ENCODE results near the gene LIPC. TPM values are rescaled to one million over a fixed set of nuclear protein-coding genes. Genes with fewer than 3 reads are reported as not detected.

LIPC gene
- total and polyA plus RNA-seq, 8 donors = 0.11 to 1.0 (median 0.60) TPM

DNA sequence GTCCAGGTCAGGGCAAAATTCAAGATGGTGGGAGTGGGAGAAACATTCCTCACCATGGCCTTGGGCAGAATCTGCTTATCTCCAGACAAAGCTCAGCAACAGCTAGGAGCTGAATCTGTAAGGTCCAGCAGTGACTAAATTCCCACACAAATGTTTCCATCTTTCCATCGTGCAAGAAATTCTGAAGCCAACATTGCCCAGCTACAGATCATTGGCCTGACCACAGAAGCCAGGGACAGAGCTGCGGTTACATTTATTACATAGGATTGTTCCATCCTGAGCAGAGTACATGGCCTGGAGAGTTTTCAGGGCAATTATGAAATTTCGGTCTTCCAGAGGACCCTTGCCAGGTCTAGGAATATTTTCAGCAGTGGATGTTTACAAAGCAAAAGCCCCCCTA, 100.3 kb downstream of the LIPC start:
- H3K36me3 ChIP-seq = no peaks in the 10 kb centered on the region
- no peaks in the 10 kb centered on the region for H3K9me3 ChIP-seq
- peaks cover 0 to 9% of the 10 kb centered on the region in 2 donors for H3K4me1 ChIP-seq
- H3K4me3 ChIP-seq = no peak overlapping the region
- no peak overlapping the region for H3K27ac ChIP-seq
- intact Hi-C loops (cut with DNase I) = no loop called here
- TF ChIP-seq, protein P1, sequence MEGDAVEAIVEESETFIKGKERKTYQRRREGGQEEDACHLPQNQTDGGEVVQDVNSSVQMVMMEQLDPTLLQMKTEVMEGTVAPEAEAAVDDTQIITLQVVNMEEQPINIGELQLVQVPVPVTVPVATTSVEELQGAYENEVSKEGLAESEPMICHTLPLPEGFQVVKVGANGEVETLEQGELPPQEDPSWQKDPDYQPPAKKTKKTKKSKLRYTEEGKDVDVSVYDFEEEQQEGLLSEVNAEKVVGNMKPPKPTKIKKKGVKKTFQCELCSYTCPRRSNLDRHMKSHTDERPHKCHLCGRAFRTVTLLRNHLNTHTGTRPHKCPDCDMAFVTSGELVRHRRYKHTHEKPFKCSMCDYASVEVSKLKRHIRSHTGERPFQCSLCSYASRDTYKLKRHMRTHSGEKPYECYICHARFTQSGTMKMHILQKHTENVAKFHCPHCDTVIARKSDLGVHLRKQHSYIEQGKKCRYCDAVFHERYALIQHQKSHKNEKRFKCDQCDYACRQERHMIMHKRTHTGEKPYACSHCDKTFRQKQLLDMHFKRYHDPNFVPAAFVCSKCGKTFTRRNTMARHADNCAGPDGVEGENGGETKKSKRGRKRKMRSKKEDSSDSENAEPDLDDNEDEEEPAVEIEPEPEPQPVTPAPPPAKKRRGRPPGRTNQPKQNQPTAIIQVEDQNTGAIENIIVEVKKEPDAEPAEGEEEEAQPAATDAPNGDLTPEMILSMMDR (IDR thresholded peaks at IDR 0.05) = no peak
- ATAC-seq (no peak), DNase-seq (no peak)
- no peaks in the 10 kb centered on the region for H3K27me3 ChIP-seq

DNA sequence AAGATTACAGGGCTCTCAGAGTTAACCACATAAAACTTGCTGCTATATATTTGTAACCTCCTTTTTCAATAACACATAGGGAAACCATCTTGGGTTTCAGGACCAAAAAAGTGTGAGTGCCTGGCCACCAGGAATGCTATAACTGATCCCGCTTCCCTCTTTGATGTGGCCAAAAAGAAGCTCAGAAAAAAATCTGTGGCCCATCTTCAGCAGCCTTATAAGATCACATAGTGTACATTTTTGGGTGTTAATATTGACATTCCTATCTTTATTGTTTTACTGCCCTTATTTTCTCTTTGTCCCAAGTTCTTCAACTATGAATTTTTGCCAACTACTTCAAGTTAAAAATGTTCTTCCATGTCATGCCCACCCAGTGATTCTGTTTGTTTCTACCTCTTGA, 102.8 kb downstream of the LIPC start:
- intact Hi-C loops (cut with DNase I) = no loop called here

DNA sequence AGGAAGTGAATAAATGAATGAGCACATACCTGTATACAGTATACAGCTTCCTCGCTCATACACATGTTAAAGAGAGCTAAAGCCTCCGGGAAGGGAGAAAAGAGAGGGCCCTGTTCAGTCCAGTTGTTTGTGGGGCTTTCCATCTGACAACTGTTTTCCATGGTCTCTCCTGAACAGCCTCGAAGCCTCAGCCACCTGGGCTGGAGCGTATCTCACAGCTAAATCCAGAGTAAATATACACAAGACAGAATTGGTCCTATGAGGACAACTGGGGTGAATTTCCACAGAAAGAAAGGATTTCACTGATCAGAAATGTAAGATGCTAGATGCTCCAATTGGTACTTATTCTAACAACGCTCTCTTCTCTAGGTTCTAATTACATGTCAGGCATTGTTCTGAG, 103.5 kb downstream of the LIPC start:
- H3K4me3 ChIP-seq = no peak overlapping the region
- H3K4me1 ChIP-seq = no peaks in the 10 kb centered on the region
- no peak for ATAC-seq
- intact Hi-C loops (cut with DNase I) = no loop called here
- no peaks in the 10 kb centered on the region for H3K36me3 ChIP-seq
- H3K27me3 ChIP-seq = no peaks in the 10 kb centered on the region
- no peak overlapping the region for H3K27ac ChIP-seq
- no peaks in the 10 kb centered on the region for H3K9me3 ChIP-seq
- TF ChIP-seq, protein P1 (IDR thresholded peaks at IDR 0.05) = no peak
- DNase-seq = no peak

More for the DNA sequence above, 102.8 kb downstream of the LIPC start:
- H3K4me1 ChIP-seq = no peaks in the 10 kb centered on the region
- no peak for ATAC-seq
- no peak overlapping the region for H3K27ac ChIP-seq
- H3K9me3 ChIP-seq = no peaks in the 10 kb centered on the region
- H3K36me3 ChIP-seq = no peaks in the 10 kb centered on the region
- TF ChIP-seq, protein P1 (IDR thresholded peaks at IDR 0.05) = no peak
- no peak for DNase-seq
- no peak overlapping the region for H3K4me3 ChIP-seq
- no peaks in the 10 kb centered on the region for H3K27me3 ChIP-seq

DNA sequence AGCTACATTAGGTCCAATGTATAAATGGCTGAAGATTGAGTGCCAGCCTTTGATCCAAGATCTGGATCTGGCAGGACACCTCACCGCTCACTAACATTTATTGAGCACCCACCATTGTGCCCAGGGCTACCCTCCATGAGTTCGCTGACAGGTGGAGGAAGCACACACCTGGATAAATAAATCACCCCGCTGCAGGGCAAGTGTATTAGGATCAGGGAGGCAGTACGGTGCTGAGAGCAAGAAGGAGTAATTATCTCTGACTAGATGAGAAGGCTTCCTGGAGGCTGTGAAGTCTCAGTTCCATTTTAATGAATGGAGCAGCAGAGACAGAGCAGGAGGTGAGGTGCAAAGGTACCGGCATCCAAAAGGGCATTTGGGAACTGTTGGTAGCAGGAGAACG, 104.1 kb downstream of the LIPC start:
- H3K4me3 ChIP-seq = no peak overlapping the region
- no peaks in the 10 kb centered on the region for H3K4me1 ChIP-seq
- intact Hi-C loops (cut with DNase I) = no loop called here
- H3K36me3 ChIP-seq = no peaks in the 10 kb centered on the region
- TF ChIP-seq, protein P1 (IDR thresholded peaks at IDR 0.05) = no peak
- ATAC-seq (no peak), DNase-seq (no peak)
- H3K9me3 ChIP-seq = no peaks in the 10 kb centered on the region
- H3K27ac ChIP-seq = no peak overlapping the region
- H3K27me3 ChIP-seq = no peaks in the 10 kb centered on the region

GRCh38 chr15:58536414-58536813, 104.6 kb downstream of the LIPC start:
- H3K27ac ChIP-seq = no peak overlapping the region

More at GRCh38 chr15:58536414-58536813, 104.6 kb downstream of the LIPC start:
- no peak for ATAC-seq
- Histone ChIP-seq H3K27me3 (no peaks in the 10 kb centered on the region), H3K9me3 (no peaks in the 10 kb centered on the region), H3K4me3 (no peak overlapping the region), H3K4me1 (no peaks in the 10 kb centered on the region), H3K36me3 (no peaks in the 10 kb centered on the region)
- TF ChIP-seq, protein P1 (IDR thresholded peaks at IDR 0.05) = no peak
- no peak for DNase-seq
- intact Hi-C loops (cut with DNase I) = no loop called here

Measured in left lung (tissue), 10 donors.